ENCODE measurements around the gene PPP2R5D. TPM values are rescaled to one million over a fixed set of nuclear protein-coding genes. Genes with fewer than 3 reads are reported as not detected.

The PPP2R5D gene
- total and polyA plus RNA-seq, 9 of the 15 experiments (the other 6 are each of a cell fraction or from before 2014, with no cell fraction given): 1.3 to 96.1 (median 38.4) TPM

DNA sequence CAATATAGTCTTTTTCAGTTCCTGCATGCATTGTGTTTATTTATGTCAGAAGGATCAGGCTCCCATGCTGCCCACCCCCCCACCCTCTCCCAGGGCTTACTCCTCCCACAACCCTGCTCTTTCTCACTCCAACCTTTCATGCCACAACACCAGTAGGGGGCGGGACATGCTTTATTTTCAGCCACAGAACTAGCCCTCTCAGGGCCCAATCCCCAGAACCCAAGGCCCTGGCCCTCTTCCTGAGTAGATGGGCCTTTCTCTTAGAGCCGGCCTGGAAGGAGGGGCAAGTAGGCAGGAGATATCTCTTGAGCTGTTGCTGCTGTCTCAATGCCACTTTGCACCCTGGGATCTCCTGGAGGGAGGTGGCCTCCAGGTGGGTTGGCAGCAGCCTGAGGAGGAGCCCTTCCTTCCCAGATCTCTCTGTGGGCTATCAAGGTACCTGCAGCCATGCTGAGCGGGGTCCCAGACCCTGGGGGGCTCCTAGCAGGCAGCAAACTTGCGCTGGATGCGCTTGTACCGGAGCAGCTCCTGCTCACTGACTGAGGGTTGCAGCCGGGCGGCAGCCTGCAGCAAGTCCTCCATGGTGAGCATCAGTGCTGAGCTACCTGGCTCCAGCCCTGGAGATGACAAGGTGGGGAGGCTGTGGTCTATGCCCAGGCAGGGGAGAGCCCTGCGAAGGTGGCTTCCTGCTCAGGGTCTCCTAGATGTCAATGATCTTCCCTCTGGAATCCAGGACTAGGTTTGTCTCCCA is 20.3 kb upstream of the PPP2R5D start (continued):
- TF ChIP-seq, protein P1, sequence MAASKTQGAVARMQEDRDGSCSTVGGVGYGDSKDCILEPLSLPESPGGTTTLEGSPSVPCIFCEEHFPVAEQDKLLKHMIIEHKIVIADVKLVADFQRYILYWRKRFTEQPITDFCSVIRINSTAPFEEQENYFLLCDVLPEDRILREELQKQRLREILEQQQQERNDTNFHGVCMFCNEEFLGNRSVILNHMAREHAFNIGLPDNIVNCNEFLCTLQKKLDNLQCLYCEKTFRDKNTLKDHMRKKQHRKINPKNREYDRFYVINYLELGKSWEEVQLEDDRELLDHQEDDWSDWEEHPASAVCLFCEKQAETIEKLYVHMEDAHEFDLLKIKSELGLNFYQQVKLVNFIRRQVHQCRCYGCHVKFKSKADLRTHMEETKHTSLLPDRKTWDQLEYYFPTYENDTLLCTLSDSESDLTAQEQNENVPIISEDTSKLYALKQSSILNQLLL (CRISPR knock-in tag; IDR thresholded peaks at IDR 0.05; ENCODE audit: borderline replicate concordance): no peak
- no peak for TF ChIP-seq FOXA1 (IDR thresholded peaks at IDR 0.05; ENCODE audit: borderline replicate concordance)
- TF ChIP-seq, protein P2, sequence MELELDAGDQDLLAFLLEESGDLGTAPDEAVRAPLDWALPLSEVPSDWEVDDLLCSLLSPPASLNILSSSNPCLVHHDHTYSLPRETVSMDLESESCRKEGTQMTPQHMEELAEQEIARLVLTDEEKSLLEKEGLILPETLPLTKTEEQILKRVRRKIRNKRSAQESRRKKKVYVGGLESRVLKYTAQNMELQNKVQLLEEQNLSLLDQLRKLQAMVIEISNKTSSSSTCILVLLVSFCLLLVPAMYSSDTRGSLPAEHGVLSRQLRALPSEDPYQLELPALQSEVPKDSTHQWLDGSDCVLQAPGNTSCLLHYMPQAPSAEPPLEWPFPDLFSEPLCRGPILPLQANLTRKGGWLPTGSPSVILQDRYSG (tag; conservative IDR thresholded peaks at IDR 0.05; ENCODE audit: low read depth): no peak
- no peak for TF ChIP-seq EWSR1 (IDR thresholded peaks at IDR 0.05; ENCODE audit: borderline replicate concordance, low read depth, partially characterized antibody)
- no peak for TF ChIP-seq ZNF212 (CRISPR knock-in tag; IDR thresholded peaks at IDR 0.05)
- no peak for TF ChIP-seq ZNF274 (IDR thresholded peaks at IDR 0.05; ENCODE audit: borderline replicate concordance, low read depth, low read length)
- TF ChIP-seq XRCC5 (IDR thresholded peaks at IDR 0.05; ENCODE audit: low read depth, low read length): 0 out of 2 replicates have a peak, but pooled peaks have one; percentile 72
- TF ChIP-seq HMG20B (CRISPR knock-in tag; IDR thresholded peaks at IDR 0.05): no peak
- TF ChIP-seq ATF7 (IDR thresholded peaks at IDR 0.05): no peak
- TF ChIP-seq ELF4 (CRISPR knock-in tag; IDR thresholded peaks at IDR 0.05): no peak
- no peak for TF ChIP-seq U2AF1 (optimal IDR thresholded peaks at IDR 0.05; ENCODE audit: low read depth, low read length)
- no peak for TF ChIP-seq YBX1 (IDR thresholded peaks at IDR 0.05)
- TF ChIP-seq ERF (CRISPR knock-in tag; IDR thresholded peaks at IDR 0.05): no peak
- TF ChIP-seq ARHGAP35 (IDR thresholded peaks at IDR 0.05; ENCODE audit: partially characterized antibody): no peak
- TF ChIP-seq NR4A1 (CRISPR knock-in tag; IDR thresholded peaks at IDR 0.05): no peak
- no peak for TF ChIP-seq NR4A1 (tag; IDR thresholded peaks at IDR 0.05)
- TF ChIP-seq POLR2B (IDR thresholded peaks at IDR 0.05; ENCODE audit: low read depth, partially characterized antibody): no peak
- TF ChIP-seq, protein P3, sequence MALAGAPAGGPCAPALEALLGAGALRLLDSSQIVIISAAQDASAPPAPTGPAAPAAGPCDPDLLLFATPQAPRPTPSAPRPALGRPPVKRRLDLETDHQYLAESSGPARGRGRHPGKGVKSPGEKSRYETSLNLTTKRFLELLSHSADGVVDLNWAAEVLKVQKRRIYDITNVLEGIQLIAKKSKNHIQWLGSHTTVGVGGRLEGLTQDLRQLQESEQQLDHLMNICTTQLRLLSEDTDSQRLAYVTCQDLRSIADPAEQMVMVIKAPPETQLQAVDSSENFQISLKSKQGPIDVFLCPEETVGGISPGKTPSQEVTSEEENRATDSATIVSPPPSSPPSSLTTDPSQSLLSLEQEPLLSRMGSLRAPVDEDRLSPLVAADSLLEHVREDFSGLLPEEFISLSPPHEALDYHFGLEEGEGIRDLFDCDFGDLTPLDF (CRISPR knock-in tag; IDR thresholded peaks at IDR 0.05): no peak
- TF ChIP-seq RBFOX2 (IDR thresholded peaks at IDR 0.05; ENCODE audit: low read depth, low read length): no peak
- TF ChIP-seq GABPB1 (CRISPR knock-in tag; IDR thresholded peaks at IDR 0.05): 0 out of 2 replicates have a peak, but pooled peaks have one; percentile 25
- TF ChIP-seq POU5F1 (IDR thresholded peaks at IDR 0.05; ENCODE audit: borderline replicate concordance, low read depth, low read length, partially characterized antibody): no peak
- TF ChIP-seq, protein P4, sequence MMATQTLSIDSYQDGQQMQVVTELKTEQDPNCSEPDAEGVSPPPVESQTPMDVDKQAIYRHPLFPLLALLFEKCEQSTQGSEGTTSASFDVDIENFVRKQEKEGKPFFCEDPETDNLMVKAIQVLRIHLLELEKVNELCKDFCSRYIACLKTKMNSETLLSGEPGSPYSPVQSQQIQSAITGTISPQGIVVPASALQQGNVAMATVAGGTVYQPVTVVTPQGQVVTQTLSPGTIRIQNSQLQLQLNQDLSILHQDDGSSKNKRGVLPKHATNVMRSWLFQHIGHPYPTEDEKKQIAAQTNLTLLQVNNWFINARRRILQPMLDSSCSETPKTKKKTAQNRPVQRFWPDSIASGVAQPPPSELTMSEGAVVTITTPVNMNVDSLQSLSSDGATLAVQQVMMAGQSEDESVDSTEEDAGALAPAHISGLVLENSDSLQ (IDR thresholded peaks at IDR 0.05): no peak
- TF ChIP-seq, protein P5, sequence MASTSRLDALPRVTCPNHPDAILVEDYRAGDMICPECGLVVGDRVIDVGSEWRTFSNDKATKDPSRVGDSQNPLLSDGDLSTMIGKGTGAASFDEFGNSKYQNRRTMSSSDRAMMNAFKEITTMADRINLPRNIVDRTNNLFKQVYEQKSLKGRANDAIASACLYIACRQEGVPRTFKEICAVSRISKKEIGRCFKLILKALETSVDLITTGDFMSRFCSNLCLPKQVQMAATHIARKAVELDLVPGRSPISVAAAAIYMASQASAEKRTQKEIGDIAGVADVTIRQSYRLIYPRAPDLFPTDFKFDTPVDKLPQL (IDR thresholded peaks at IDR 0.05; ENCODE audit: extremely low read depth, insufficient read length): no peak
- no peak for TF ChIP-seq SP1 (CRISPR knock-in tag; IDR thresholded peaks at IDR 0.05)
- TF ChIP-seq BDP1 (IDR thresholded peaks at IDR 0.05; ENCODE audit: insufficient read depth, insufficient read length): no peak

Measured in K562 (cell line).